AG04450 (cell line): ENCODE measurements around the gene LRRC49. TPM values are rescaled to one million over a fixed set of nuclear protein-coding genes. Genes with fewer than 3 reads are reported as not detected.

Experiments
- CTCF ChIA-PET: fragments of 300-600, 350-600 bp; formaldehyde crosslinking; extraction: SDS; loops from one replicate; lab custom pipeline; 2022; ENCODE audit warnings: antibody characterized with exemption, inconsistent platforms; lab: Charles Lee
- POLR2A ChIA-PET: fragments of 350-600 bp; formaldehyde crosslinking; extraction: SDS; loops from one replicate; lab custom pipeline; 2021; ENCODE audit warnings: antibody characterized with exemption, inconsistent platforms; lab: Yijun Ruan, JAX
- DNase-seq: peaks from one replicate; pipeline ENCODE4 v3.0.0-alpha.2; 2011; ENCODE audit warnings: low read depth, low spot score
- H3K27ac ChIP-seq: one replicate; pipeline ENCODE4 v1.5.1; 2012; ENCODE audit warnings: low read depth, low read length, control low read depth
- H3K27me3 ChIP-seq: one replicate; pipeline ENCODE4 v1.6.0; 2012; ENCODE audit warnings: low read length; ENCODE audit not compliant: control insufficient read depth, insufficient read depth
- H3K4me3 ChIP-seq: 2 replicates; pipeline ENCODE4 v1.5.1; 2011; ENCODE audit warnings: mild to moderate bottlenecking, low read depth, low read length, control low read depth
- H3K9me3 ChIP-seq: 2 replicates; pipeline ENCODE4 v1.5.1; 2012; ENCODE audit warnings: low read length; ENCODE audit not compliant: control insufficient read depth, insufficient read depth
- CTCF ChIP-seq: IDR thresholded peaks from 2 replicates; pipeline ENCODE4 v1.5.1; 2011; ENCODE audit warnings: low read depth, low read length, control low read depth, inconsistent platforms
- polyA plus RNA-seq: library from polyadenylated mRNA; depleted of rRNA; stranded (reverse); fragments of >200 nt; gene quantifications from 2 replicates; pipeline ENCODE4 v1.2.3, GENCODE V29; 2011; rRNA removed

LRRC49 gene
- polyA plus RNA-seq, 1 experiment: 25.0 TPM

GRCh38 chr15:71094137-71094536 is 201.5 kb downstream of the LRRC49 start:
- no peak for TF ChIP-seq CTCF
- Histone ChIP-seq H3K4me3 (no peak overlapping the region), H3K27me3 (no peaks in the 10 kb centered on the region), H3K27ac (no peak overlapping the region), H3K9me3 (no peaks in the 10 kb centered on the region; the same call in 1 of the 2 replicates)
- ChIA-PET POLR2A (no interaction called here), CTCF (interaction anchor here (1.0 kb wide), 1 partner anchor 82 kb away, joined by 4 read pairs; no protein-coding TSS in a partner anchor)
- DNase-seq: no peak

GRCh38 chr15:71096676-71097075 is 204.1 kb downstream of the LRRC49 start:
- DNase-seq: no peak
- TF ChIP-seq CTCF: no peak
- H3K27me3 ChIP-seq: no peaks in the 10 kb centered on the region
- CTCF ChIA-PET: interaction anchor here (1.3 kb wide), 1 partner anchor 85 kb away, joined by 3 read pairs; no protein-coding TSS in a partner anchor
- POLR2A ChIA-PET: interaction anchor here (0.7 kb wide), 1 partner anchor 899 kb away, joined by 4 read pairs; no protein-coding TSS in a partner anchor
- H3K9me3 ChIP-seq: no peaks in the 10 kb centered on the region; the same call in 1 of the 2 replicates
- no peak overlapping the region for H3K27ac ChIP-seq
- H3K4me3 ChIP-seq: no peak overlapping the region

GRCh38 chr15:71097890-71098289 is 205.3 kb downstream of the LRRC49 start:
- Histone ChIP-seq H3K27me3 (no peaks in the 10 kb centered on the region), H3K27ac (no peak overlapping the region), H3K9me3 (peaks cover 3% of the 10 kb centered on the region; the same call in 1 of the 2 replicates), H3K4me3 (no peak overlapping the region)
- DNase-seq: no peak
- ChIA-PET CTCF (no interaction called here), POLR2A (no interaction called here)
- no peak for TF ChIP-seq CTCF

GRCh38 chr15:71098920-71099319 is 206.3 kb downstream of the LRRC49 start:
- no peak for TF ChIP-seq CTCF
- Histone ChIP-seq H3K27ac (no peak overlapping the region), H3K27me3 (no peaks in the 10 kb centered on the region), H3K4me3 (no peak overlapping the region), H3K9me3 (peaks cover 3% of the 10 kb centered on the region; the same call in 1 of the 2 replicates)
- POLR2A ChIA-PET: no interaction called here
- CTCF ChIA-PET: interaction anchor here (1.6 kb wide), 1 partner anchor 10 kb away, joined by 4 read pairs; no protein-coding TSS in a partner anchor
- DNase-seq: no peak

Other genes starting within 250 kb of the LRRC49 start
- 133 and 134 TPM in 2 replicates for gene UACA, start 129.3 kb upstream of the LRRC49 start, polyA plus RNA-seq
- 188 and 235 TPM in 2 replicates for gene LARP6, start 38.7 kb upstream of the LRRC49 start, polyA plus RNA-seq
- gene THAP10, start 393 bp upstream of the LRRC49 start, polyA plus RNA-seq: 2.7 and 5.7 TPM in 2 replicates
- 45.8 and 57.2 TPM in 2 replicates for gene THSD4, start 222.6 kb downstream of the LRRC49 start, polyA plus RNA-seq